ENCODE results near the gene IVNS1ABP. TPM values are rescaled to one million over a fixed set of nuclear protein-coding genes. Genes with fewer than 3 reads are reported as not detected.
"Not testable (repeated sequence)": the region's sequence is repeated elsewhere in the genome, so short reads cannot be mapped to it uniquely, and the experiment has no call there.

Gene IVNS1ABP
- total RNA-seq, 1 experiment from 2014 or later = 93.9 TPM

DNA sequence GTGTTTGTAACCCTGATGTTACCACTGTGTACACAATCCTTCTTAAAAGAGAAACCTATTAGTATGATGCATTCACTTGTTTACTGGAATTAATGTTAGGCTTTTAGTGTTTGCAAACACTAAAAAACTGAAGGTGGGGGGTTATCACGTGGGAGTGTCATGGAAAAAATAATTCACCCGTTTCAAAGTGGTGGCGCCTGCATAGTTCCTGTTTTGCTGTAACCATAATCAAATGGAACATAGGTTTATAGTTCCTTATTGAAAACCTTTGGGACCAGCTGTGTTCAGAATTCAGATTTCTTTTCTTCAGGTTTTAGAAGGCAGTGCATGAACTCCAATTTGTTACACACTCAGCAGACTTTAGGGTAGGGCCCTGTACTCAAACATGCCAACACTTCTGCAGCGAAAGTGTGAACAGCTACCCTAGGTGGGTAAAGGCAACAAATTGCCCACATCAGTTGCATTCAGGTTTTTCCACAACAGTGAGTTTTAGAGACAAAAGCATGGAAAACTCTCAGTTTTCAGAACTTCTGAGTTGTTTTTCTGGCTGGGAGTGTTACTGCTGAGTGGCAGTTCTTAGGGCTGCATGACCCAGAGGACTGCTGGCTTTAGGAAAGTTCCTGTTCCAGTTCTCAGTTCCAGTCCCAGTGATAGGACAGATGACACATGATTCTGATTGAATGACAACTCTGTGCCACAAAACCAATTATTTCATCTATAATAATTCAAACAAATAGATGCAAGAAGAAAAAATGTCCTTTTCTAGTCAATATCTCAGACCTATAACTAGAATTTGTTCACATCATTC is 29.1 kb upstream of the IVNS1ABP start:
- no peaks in the 10 kb centered on the region for H3K4me1 ChIP-seq (replicated peaks)
- DNase-seq (ENCODE audit: low read depth in 1 of 2, low spot score in 2 of 2) = no peak
- no peak overlapping the region for H3K4me3 ChIP-seq
- H3K27me3 ChIP-seq (replicated peaks) = no peaks in the 10 kb centered on the region
- H3K27ac ChIP-seq = no peak overlapping the region
- no peaks in the 10 kb centered on the region for H3K36me3 ChIP-seq
- H3K9me3 ChIP-seq (replicated peaks) = no peaks in the 10 kb centered on the region

- no peaks in the 10 kb centered on the region for H3K36me3 ChIP-seq
- no peak for DNase-seq (ENCODE audit: low read depth in 1 of 2, low spot score in 2 of 2)
- no peak overlapping the region for H3K27ac ChIP-seq
- H3K9me3 ChIP-seq (replicated peaks) = no peaks in the 10 kb centered on the region
- H3K27me3 ChIP-seq (replicated peaks) = no peaks in the 10 kb centered on the region
- peaks cover 5% of the 10 kb centered on the region for H3K4me1 ChIP-seq (replicated peaks)
- no peak overlapping the region for H3K4me3 ChIP-seq
Observed at GRCh38 chr1:185343306-185343705, 26.3 kb upstream of the IVNS1ABP start.

GRCh38 chr1:185342672-185343259 is 25.7 kb upstream of the IVNS1ABP start:
- no peak for DNase-seq (ENCODE audit: low read depth in 1 of 2, low spot score in 2 of 2)
- Histone ChIP-seq H3K27me3 (replicated peaks) (no peaks in the 10 kb centered on the region), H3K27ac (no peak overlapping the region), H3K9me3 (replicated peaks) (no peaks in the 10 kb centered on the region), H3K36me3 (no peaks in the 10 kb centered on the region), H3K4me3 (no peak overlapping the region), H3K4me1 (replicated peaks) (peaks cover 5% of the 10 kb centered on the region)

- DNase-seq (ENCODE audit: low read depth in 1 of 2, low spot score in 2 of 2) = no peak
- Histone ChIP-seq H3K27ac (no peak overlapping the region), H3K36me3 (no peaks in the 10 kb centered on the region), H3K4me1 (replicated peaks) (peaks cover 5% of the 10 kb centered on the region), H3K4me3 (no peak overlapping the region), H3K27me3 (replicated peaks) (no peaks in the 10 kb centered on the region), H3K9me3 (replicated peaks) (no peaks in the 10 kb centered on the region)
Observed at GRCh38 chr1:185342017-185342416, 25.0 kb upstream of the IVNS1ABP start.

DNA sequence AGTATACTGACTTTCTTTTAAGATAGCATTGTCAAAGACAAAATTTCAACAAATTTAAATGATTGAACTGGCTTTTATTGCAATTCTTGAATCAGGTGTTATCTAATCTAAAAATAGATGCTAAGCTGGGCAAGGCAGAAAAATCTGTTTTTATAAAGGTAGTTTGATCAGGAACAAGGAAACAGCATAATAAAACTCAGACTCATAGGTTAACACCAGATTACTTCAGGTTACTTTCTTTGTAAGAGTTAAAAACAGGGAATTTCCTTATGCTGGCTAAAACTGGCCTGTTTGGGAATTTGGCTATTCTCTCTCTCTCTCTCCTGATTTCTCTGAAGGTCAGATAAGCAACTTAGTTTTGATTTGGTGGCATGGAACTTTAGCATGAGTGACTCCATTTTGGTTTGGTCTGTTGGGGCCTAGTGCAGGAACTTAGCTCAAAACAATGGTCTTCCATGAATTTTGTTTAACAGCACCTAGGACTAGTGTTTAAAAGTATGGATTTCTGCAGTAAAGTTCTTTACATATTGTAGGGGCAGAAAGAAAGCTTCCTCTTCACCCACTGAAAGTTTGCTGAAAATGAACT is 24.2 kb upstream of the IVNS1ABP start:
- Histone ChIP-seq H3K27ac (no peak overlapping the region), H3K4me3 (no peak overlapping the region), H3K27me3 (replicated peaks) (no peaks in the 10 kb centered on the region), H3K9me3 (replicated peaks) (no peaks in the 10 kb centered on the region), H3K36me3 (no peaks in the 10 kb centered on the region), H3K4me1 (replicated peaks) (peaks cover 5% of the 10 kb centered on the region)
- no peak for DNase-seq (ENCODE audit: low read depth in 1 of 2, low spot score in 2 of 2)

DNA sequence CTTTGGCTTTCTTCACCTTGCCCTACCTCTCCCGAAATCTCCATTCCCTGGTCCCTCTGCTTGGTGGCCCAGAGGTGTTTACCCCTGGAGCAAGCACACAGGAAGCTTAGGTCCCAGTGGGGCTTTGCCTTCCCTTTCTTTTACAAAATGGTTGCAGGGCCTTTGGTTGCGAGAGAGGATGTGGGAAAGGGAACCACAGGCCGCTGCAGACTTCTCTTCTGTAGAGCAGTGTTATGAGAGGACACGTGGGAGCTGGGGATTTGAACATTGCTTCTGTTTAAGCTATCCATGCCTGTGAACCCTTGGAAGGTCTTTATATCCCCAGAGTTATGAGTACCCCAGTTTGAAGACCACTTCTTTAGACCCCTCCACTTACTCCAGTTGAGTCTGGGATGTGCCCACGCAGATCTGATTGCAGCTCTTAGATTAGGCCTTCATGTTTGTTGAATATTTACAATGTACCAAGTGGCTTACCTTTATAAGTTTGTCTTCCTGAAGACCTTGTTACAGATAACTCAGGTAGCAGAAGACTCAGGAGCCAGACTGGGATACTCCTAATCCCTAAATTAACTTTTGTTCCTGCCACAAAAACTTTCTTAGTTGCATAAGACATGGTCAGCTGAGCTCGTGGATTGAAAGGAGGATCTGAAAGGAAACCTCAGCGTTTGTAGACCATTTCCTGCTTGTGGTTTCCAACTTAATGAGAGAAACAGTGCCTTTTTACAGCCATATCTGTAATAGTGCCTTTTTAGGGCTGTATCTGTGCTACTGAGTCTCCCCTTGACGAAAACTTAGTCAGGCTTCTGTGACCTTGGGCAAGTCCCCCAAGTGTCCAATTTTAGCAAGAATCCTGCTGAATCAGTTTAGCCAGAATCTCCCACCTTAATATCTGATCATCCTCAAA is 21.9 kb upstream of the IVNS1ABP start:
- no peaks in the 10 kb centered on the region for H3K36me3 ChIP-seq
- no peak for DNase-seq (ENCODE audit: low read depth in 1 of 2, low spot score in 2 of 2)

GRCh38 chr1:185337246-185337645 is 20.2 kb upstream of the IVNS1ABP start:
- H3K36me3 ChIP-seq = no peaks in the 10 kb centered on the region
- H3K4me1 ChIP-seq (replicated peaks) = peaks cover 5% of the 10 kb centered on the region
- H3K4me3 ChIP-seq = no peak overlapping the region
- no peak for DNase-seq (ENCODE audit: low read depth in 1 of 2, low spot score in 2 of 2)
- H3K9me3 ChIP-seq (replicated peaks) = no peaks in the 10 kb centered on the region
- H3K27ac ChIP-seq = no peak overlapping the region
- no peaks in the 10 kb centered on the region for H3K27me3 ChIP-seq (replicated peaks)

More for the DNA sequence above, 21.9 kb upstream of the IVNS1ABP start:
- Histone ChIP-seq H3K9me3 (replicated peaks) (no peaks in the 10 kb centered on the region), H3K4me1 (replicated peaks) (peaks cover 5% of the 10 kb centered on the region), H3K4me3 (no peak overlapping the region), H3K27me3 (replicated peaks) (no peaks in the 10 kb centered on the region), H3K27ac (no peak overlapping the region)

- Histone ChIP-seq H3K36me3 (no peaks in the 10 kb centered on the region), H3K27ac (no peak overlapping the region), H3K4me3 (no peak overlapping the region), H3K9me3 (replicated peaks) (no peaks in the 10 kb centered on the region), H3K27me3 (replicated peaks) (no peaks in the 10 kb centered on the region), H3K4me1 (replicated peaks) (peaks cover 3% of the 10 kb centered on the region)
- DNase-seq (ENCODE audit: low read depth in 1 of 2, low spot score in 2 of 2) = no peak
Observed at GRCh38 chr1:185334182-185334581, 17.1 kb upstream of the IVNS1ABP start.

- H3K36me3 ChIP-seq = no peaks in the 10 kb centered on the region
- DNase-seq (ENCODE audit: low read depth in 1 of 2, low spot score in 2 of 2) = no peak
- no peak overlapping the region for H3K4me3 ChIP-seq
- no peaks in the 10 kb centered on the region for H3K27me3 ChIP-seq (replicated peaks)
- H3K27ac ChIP-seq = no peak overlapping the region
- H3K9me3 ChIP-seq (replicated peaks) = no peaks in the 10 kb centered on the region
- H3K4me1 ChIP-seq (replicated peaks) = no peaks in the 10 kb centered on the region
Observed at GRCh38 chr1:185328255-185328654, 11.2 kb upstream of the IVNS1ABP start.

GRCh38 chr1:185325413-185325812 is 8.4 kb upstream of the IVNS1ABP start:
- Histone ChIP-seq H3K36me3 (no peaks in the 10 kb centered on the region), H3K27ac (no peak overlapping the region), H3K4me1 (replicated peaks) (no peaks in the 10 kb centered on the region), H3K9me3 (replicated peaks) (no peaks in the 10 kb centered on the region), H3K4me3 (no peak overlapping the region), H3K27me3 (replicated peaks) (no peaks in the 10 kb centered on the region)
- DNase-seq (ENCODE audit: low read depth in 1 of 2, low spot score in 2 of 2) = no peak

DNA sequence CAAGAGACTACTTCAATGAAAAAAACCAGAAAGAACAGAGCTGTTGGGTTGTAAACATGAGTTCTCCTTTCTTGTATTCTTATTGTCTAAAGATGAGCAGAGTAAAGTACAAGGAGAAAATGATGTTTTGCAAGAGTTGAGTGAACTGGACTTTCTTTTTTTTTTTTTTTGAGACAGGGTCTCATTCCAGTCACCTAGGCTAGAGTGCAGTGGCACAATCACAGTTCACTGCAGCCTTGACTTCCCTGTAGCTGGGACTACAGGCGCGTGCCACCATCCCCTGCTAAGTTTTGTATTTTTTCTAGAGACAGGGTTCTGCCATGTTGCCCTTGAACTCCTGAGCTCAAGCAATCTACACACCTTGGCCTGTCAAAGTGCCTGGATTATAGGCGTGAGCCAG is 7.1 kb upstream of the IVNS1ABP start:
- peaks cover under 1% of the 10 kb centered on the region; the same call in 1 of the 2 replicates for H3K4me1 ChIP-seq (replicated peaks)
- no peaks in the 10 kb centered on the region for H3K36me3 ChIP-seq
- H3K4me3 ChIP-seq = no peak overlapping the region
- no peak overlapping the region for H3K27ac ChIP-seq
- H3K9me3 ChIP-seq (replicated peaks) = no peaks in the 10 kb centered on the region
- no peak for DNase-seq (ENCODE audit: low read depth in 1 of 2, low spot score in 2 of 2)
- H3K27me3 ChIP-seq (replicated peaks) = no peaks in the 10 kb centered on the region

GRCh38 chr1:185322636-185323035 is 5.6 kb upstream of the IVNS1ABP start:
- no peak for DNase-seq (ENCODE audit: low read depth in 1 of 2, low spot score in 2 of 2)
- Histone ChIP-seq H3K27me3 (replicated peaks) (no peaks in the 10 kb centered on the region), H3K4me1 (replicated peaks) (peaks cover 13% of the 10 kb centered on the region), H3K27ac (no peak overlapping the region), H3K9me3 (replicated peaks) (no peaks in the 10 kb centered on the region), H3K36me3 (no peaks in the 10 kb centered on the region), H3K4me3 (no peak overlapping the region)

DNA sequence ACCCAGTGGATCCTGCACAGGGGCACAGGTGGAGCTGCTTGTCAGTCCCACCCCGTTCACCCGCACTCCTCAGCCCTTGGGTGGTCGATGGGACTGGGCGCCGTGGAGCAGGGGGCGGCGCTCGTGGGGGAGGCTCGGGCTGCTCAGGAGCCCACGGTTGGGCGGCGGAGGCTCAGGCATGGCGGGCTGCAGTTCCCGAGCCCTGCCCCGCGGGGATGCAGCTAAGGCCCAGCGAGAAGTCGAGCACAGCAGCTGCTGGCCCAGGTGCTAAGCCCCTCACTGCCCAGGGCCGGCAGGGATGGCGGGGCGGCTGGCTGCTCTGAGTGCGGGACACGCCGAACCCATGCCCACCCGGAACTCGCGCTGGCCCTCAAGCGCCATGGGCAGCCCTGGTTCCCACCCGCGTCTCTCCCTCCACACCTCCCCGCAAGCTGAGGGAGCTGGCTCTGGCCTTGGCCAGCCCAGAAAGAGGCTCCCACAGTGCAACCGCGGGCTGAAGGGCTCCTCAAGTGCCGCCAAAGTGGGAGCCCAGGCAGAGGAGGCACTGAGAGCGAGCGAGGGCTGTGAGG is 4.7 kb upstream of the IVNS1ABP start:
- not testable (repeated sequence) for H3K27me3 ChIP-seq (replicated peaks); H3K27ac ChIP-seq; H3K4me3 ChIP-seq; H3K9me3 ChIP-seq (replicated peaks); DNase-seq (ENCODE audit: low read depth in 1 of 2, low spot score in 2 of 2); H3K36me3 ChIP-seq
- peaks cover 18% of the 10 kb centered on the region for H3K4me1 ChIP-seq (replicated peaks)

All from SJSA1 (cell line).